ENCODE results near the gene AGTRAP.

- TF ChIP-seq POLR2AphosphoS5 (IDR thresholded peaks at IDR 0.05; ENCODE audit: low read depth, low read length) = no peak
- no peak for TF ChIP-seq POLR2A (IDR thresholded peaks at IDR 0.05; ENCODE audit: low read depth, low read length)
These were observed 56.2 kb downstream of the AGTRAP start for GRCh38 chr1:11792106-11792505.
